GM21737 (cell line): Measurements from ENCODE around the gene PTTG2.

Experiments
- ATAC-seq: cut with Tn5 transposase; IDR thresholded peaks from one replicate; pipeline ENCODE4 v1.9.1; 2021; ENCODE audit warnings: mild to moderate bottlenecking, moderate library complexity; ENCODE audit not compliant: unreplicated experiment

Gene PTTG2

GRCh38 chr4:38005637-38006036 is 45.4 kb downstream of the PTTG2 start:
- no peak for ATAC-seq

- ATAC-seq, result no peak
Measured at GRCh38 chr4:38007645-38008044, 47.4 kb downstream of the PTTG2 start.

DNA sequence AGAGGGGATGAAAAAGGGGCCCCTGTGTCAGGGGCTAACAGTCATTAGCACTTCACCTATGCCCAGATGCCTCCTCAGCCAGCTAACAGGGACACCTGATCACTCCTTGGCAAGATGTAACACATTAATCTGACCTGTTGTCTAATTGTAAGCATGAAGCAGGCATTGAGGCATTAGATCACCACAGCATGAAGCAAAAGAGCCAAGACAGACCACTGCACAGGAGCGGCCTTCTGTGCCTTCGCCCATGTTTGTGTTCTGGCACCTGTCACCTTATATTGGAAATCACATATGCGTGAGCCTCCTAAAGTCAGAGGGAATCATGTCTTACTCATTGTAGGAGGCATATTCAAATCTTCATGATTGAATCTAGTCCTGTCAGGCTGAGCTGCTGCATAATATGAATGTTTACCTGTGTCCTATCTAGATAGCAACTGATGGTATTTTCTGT is 48.4 kb downstream of the PTTG2 start:
- ATAC-seq, result no peak

- no peak for ATAC-seq
Measured at GRCh38 chr4:38009421-38009820, 49.2 kb downstream of the PTTG2 start.

- ATAC-seq, result no peak
Measured at GRCh38 chr4:38009949-38010348, 49.8 kb downstream of the PTTG2 start.
